ENCODE data around the gene TEX10.
"Not testable (repeated sequence)": the region's sequence is repeated elsewhere in the genome, so short reads cannot be mapped to it uniquely, and the experiment has no call there.

The TEX10 gene

DNA sequence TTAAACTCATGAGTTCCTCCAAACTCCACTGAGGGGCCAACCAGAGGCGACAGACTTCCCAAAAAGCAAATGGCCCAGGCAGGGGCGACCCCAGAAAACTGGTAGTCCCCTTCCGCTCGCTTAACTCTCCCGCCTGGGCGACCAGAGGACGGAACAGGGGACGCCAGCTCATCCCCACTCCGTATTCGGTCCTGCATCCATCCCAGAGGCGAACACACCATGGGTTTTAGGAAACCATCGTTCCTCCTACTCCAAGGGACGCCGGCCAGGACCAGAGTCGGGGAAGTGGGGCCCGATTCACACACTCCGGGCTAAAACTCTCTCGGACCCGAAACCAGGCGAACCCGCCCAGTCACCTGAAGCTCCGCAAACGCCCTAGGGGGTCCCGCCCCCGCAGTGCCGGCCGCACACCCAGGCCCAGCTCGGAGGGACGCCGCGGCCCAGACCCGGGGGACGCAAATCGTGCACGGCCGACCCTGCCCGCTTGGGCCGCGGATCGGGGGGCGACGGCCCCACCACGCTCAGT lies 478 bp downstream of the TEX10 start:
- no peak for DNase-seq (ENCODE audit: low spot score)
- in situ Hi-C loops (cut with MboI; ENCODE audit: low sequenced_read_pairs, unreplicated experiment) = no loop called here
- TF ChIP-seq, protein P1, sequence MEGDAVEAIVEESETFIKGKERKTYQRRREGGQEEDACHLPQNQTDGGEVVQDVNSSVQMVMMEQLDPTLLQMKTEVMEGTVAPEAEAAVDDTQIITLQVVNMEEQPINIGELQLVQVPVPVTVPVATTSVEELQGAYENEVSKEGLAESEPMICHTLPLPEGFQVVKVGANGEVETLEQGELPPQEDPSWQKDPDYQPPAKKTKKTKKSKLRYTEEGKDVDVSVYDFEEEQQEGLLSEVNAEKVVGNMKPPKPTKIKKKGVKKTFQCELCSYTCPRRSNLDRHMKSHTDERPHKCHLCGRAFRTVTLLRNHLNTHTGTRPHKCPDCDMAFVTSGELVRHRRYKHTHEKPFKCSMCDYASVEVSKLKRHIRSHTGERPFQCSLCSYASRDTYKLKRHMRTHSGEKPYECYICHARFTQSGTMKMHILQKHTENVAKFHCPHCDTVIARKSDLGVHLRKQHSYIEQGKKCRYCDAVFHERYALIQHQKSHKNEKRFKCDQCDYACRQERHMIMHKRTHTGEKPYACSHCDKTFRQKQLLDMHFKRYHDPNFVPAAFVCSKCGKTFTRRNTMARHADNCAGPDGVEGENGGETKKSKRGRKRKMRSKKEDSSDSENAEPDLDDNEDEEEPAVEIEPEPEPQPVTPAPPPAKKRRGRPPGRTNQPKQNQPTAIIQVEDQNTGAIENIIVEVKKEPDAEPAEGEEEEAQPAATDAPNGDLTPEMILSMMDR (IDR thresholded peaks at IDR 0.05; ENCODE audit: borderline replicate concordance, control extremely low read depth, extremely low read depth, insufficient read depth, missing control alignments) = no peak

DNA sequence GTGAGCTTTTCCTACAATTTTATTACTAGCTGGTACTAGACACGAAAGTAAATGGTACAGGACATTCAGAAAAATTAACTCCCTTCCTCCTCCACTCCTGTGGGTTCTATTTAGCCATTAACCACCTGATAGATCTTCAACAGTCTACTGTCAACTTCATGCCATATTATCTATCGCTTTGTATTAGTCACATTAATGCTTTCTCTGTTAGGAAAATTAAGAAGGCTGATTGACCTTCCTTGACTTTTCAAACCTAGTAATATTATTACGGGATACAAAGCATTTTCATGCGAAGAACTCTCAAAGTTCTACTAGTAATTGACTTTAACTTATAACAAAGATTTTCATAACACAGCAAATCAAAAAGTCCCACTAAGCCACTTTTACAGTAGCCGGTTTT lies 1.2 kb downstream of the TEX10 start:
- in situ Hi-C loops (cut with MboI; ENCODE audit: low sequenced_read_pairs, unreplicated experiment) = no loop called here
- no peak for DNase-seq (ENCODE audit: low spot score)
- TF ChIP-seq, protein P1 (IDR thresholded peaks at IDR 0.05; ENCODE audit: borderline replicate concordance, control extremely low read depth, extremely low read depth, insufficient read depth, missing control alignments) = no peak

GRCh38 chr9:100350188-100350587 lies 2.6 kb downstream of the TEX10 start:
- TF ChIP-seq, protein P1 (IDR thresholded peaks at IDR 0.05; ENCODE audit: borderline replicate concordance, control extremely low read depth, extremely low read depth, insufficient read depth, missing control alignments) = no peak
- DNase-seq (ENCODE audit: low spot score) = no peak
- in situ Hi-C loops (cut with MboI; ENCODE audit: low sequenced_read_pairs, unreplicated experiment) = no loop called here

DNA sequence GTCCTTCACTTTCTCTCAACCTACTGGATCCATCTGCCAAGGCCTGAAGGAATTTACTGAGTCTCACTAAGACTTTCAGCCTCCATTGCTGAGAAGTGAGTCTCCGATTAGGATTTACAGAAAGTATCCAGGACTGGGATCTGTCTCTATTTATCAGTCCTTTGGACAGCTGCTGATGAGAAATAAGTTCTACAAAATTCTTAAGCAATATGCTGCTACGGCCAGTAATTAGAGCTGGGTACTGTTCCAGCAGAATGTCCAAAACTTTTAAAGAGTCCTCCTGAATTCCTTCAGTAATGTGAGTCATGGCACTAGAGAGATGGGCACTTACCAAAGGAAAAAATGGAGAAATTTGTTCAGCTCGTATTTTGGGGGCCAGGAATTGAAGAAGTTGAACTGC lies 5.9 kb downstream of the TEX10 start:
- DNase-seq (ENCODE audit: low spot score) = no peak
- in situ Hi-C loops (cut with MboI; ENCODE audit: low sequenced_read_pairs, unreplicated experiment) = no loop called here

GRCh38 chr9:100341889-100342288 lies 10.9 kb downstream of the TEX10 start:
- in situ Hi-C loops (cut with MboI; ENCODE audit: low sequenced_read_pairs, unreplicated experiment) = no loop called here
- TF ChIP-seq, protein P1 (IDR thresholded peaks at IDR 0.05; ENCODE audit: borderline replicate concordance, control extremely low read depth, extremely low read depth, insufficient read depth, missing control alignments) = no peak
- no peak for DNase-seq (ENCODE audit: low spot score)

More for the DNA sequence above, 5.9 kb downstream of the TEX10 start:
- TF ChIP-seq, protein P1 (IDR thresholded peaks at IDR 0.05; ENCODE audit: borderline replicate concordance, control extremely low read depth, extremely low read depth, insufficient read depth, missing control alignments) = no peak

DNA sequence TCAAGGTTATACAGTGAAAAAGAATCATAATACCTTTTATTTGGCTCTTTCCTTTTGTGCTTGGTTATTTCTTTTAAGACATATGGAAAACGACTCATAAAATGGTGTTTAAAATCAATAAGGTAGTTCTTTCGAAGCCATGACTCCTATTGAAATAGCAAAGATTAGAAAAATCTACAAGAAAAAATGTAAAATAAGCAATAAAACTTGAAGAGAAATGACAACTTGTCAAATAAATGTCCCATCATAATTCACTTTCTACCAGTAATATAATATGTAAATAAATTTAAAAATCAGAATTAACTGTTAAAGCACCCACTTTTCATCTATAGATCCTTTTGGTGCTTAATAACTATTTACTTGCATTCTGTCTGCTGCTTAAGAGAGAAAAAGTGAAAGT lies 12.5 kb downstream of the TEX10 start:
- in situ Hi-C loops (cut with MboI; ENCODE audit: low sequenced_read_pairs, unreplicated experiment) = no loop called here
- DNase-seq (ENCODE audit: low spot score) = no peak
- TF ChIP-seq, protein P1 (IDR thresholded peaks at IDR 0.05; ENCODE audit: borderline replicate concordance, control extremely low read depth, extremely low read depth, insufficient read depth, missing control alignments) = no peak

DNA sequence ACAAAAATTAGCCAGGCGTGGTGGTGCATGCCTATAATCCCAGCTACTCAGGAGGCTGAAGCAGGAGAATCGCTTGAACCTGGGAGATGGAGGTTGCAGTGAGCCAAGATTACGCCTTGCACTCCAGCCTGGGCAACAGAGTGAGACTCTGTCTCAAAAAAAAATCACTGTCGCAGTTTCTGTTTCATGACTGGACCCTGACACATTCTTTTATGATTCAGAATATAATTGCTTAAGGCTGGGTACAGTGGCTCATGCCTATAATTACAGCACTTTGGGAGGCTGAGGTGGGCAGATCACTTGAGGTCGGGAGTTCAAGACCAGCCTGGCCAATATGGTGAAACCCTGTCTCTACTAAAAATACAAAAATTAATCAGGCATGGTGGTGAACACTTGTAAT lies 14.0 kb downstream of the TEX10 start:
- in situ Hi-C loops (cut with MboI; ENCODE audit: low sequenced_read_pairs, unreplicated experiment) = loop anchor here (10.0 kb wide), 1 partner anchor 256 kb away; no protein-coding TSS in a partner anchor
- not testable (repeated sequence) for DNase-seq (ENCODE audit: low spot score)

Measured in GM13976 (cell line).